CD4-positive, alpha-beta T cell treated with Interferon gamma for 1 hour (primary cell): ENCODE data around the gene PSMD14.

ENCODE experiments used
- DNase-seq: peaks from one replicate; pipeline ENCODE4 v3.0.0-alpha.2; 2020

PSMD14 gene

DNA sequence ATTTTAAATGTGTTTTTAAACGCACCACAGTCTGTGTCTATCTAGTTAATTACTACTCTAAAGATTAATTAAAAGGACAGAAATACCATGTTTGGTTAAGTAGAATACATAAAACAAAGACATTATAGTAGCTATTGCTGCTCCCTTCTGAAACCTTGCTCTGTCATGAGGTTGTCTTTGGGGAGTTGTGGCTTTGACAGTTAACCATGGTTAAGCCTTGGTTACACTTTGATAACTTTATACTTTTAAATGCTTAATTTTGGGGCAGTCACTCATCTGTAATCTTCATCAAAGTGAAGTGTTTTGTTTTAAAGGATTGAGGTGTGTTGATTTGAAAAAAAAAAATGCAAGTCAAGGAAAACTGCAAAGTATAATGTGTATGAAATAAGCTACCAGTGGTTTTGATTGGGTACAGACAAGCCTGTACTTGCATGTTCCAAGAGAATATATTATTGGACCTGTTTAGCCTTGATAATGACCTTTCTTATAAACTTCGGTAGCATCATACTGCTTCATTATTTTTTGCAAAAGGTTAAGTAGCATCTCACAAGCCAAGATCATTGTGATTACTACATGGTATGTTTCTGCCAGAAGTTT is 78.1 kb downstream of the PSMD14 start:
- no peak for DNase-seq

DNA sequence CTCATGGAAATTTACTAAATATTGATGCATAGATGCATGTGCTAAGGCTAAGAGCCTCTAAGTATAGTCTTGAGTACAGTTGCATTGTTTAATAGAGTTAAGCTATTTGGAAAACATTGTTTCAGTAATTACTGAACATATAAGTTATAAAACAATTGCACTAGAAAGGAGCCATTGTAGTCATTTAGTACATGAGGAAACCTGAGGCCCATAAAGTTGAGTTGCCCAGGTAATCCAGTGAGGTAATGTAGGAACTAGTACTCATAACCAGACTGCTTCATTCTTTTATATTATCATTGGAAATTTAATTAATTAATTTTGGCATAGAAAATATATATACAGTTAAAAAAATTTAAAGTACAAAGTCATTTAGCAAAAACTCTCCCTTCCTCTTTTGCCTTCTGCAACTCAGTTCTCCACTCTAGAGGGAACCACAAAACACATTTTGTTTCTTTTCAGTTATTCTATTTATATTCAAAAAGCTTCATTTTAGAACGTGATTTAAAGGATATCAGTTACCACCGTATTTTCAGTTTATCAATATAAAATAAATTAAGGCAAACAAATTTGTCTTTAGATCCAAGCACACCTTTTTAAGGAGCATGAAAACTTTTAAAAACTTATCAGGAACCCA is 80.0 kb downstream of the PSMD14 start:
- no peak for DNase-seq

DNA sequence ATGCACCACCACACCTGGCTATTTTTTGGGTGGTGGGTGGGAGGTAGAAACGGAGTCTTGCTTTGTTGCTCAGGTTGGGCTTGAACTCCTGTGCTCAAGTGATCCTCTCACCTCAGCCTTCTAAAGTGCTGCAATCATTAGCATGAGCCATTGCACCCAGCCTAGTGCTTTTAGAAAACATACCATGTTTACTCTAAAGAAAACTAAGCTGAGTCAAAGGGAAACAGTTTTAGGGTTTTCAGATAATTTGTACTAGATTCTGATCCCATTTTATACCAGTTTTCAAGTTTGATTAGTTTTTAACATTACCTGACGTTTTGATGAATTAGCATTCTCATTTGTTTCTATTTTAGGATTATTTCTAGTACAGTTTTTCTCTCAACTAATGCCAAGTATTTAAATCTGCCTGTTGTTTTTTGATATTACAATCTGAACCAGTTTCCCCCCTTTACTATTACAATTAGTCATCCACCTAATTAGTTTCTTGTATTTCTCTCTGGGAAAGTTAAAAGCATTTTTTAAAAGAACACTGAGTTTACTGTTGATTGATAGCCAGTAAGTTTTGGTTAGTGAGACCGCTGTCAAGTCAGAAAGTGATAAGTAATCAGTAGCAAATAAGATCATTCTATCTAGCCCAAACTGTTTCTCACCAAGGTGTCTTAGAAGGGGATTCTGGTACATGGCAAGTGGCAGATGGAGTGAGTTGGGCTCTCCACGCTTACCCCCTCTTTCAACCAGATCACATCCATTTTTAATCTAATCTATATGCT is 83.7 kb downstream of the PSMD14 start:
- no peak for DNase-seq

DNA sequence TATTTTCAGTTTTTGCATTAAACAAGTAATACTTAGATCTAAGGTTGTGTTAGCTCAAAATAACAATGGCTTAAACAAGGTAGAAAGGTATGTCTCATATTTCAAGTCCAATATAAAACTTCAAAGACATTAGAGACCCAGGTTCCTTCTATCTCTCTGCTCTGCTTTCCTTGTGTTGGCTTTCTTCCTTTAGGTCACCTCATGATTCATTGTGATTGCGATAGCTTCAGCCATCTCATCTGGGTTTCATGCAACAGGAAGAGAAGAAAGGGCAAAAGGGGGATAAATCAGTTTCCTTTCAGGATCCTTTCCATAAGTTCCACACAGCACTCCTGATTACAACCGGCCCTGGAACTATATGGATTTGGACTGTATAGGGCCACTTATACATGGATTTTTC is 91.9 kb downstream of the PSMD14 start:
- DNase-seq, result no peak

DNA sequence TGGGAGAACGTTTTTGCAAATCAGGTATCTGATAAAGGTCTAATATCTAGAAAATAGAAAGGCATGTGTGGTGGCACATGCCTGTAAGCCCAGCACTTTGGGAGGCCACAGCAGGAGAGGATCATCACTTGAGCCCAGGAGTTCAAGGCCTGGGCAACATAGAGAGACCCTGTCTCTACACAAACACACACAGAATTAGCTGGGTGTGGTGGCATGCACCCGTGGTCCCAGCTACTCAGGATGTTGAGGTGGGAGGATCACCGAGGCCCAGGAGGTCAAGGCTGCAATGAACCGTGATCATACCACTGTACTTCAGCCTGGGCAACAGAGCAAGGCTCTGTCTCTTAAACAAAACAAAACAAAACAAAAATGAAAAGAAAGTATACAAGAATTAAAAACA is 94.1 kb downstream of the PSMD14 start:
- no peak for DNase-seq

DNA sequence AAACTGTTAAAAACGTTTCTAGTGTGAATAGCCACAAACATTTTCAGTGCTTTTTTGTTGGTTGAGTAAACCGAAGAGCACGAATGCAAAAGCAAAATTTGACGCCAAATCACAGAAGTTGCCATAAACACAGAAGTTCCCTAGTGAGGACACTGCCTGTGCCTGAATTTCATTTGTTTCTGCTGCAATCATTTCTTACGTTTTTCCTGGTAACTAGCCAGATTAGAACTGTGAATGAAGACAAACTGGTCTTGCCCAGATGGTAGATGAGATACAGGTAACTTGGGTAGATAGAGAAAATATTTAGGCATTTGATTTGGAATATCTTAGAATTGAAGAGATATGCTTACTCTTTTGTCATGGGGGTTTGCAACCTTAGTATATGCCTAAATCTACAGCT is 98.1 kb downstream of the PSMD14 start:
- DNase-seq, result no peak

DNA sequence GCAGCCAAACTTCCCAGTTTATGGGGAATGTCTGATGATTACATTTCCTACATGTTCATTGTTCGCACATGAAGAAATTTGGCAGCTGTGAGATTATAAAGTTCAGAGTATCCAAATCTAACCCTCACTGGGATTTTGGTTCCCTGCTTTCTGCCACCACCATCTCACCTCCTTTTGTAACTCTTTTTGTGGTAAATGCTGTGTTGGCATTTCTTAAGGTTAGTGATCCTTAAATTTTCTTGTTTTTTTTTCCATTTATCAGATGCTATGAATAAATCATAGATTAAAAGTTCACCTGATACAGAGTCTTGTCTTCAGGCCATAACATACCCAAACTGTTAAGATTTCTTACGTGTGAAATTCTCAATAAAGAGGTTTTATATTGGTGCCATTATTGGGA is 99.4 kb downstream of the PSMD14 start:
- no peak for DNase-seq

DNA sequence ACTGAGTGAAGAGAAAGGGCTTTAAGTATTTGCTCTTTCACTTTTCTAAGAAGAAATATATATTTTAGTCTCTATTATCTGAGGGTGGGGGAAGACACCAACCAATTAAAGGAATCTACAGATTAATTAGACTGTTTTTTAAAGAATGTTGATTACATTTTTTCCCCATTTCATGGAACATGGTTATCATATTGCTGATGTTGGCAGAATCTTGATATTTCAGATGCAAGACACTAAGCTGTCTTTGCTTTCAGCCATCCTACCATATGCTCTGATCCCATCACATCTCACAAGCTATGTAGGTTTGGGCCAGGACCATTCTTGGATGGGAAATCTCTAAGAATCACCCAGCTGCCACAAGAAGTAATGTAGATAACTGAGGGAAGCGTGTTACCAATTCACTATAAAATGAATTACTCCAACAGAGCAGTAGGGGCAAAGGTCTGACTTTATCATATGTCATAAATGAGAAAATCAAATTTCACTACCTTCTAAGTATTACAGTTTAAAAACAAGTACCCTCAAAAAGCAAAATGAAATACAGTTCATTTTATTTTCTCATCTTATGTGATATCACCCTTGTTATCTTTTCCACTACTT is 101.2 kb downstream of the PSMD14 start:
- no peak for DNase-seq

DNA sequence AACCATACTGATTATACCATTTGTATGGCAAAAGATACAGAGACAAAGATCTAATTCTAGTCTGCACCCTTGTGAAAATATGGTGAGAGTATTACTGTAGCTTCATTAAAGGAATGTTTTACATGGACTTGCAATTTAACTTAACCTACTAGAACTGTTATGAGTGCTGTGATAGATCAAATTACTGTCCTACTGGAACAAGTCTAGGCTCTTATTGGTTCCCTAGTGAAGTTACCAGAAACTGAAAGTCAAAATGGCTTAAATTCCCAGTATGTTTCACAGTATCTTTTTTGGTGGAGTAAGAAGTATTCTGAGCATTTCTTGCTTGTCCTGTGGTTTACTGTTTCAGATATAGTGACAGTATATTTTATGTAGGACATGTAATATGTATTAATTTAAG is 104.1 kb downstream of the PSMD14 start:
- DNase-seq, result no peak

DNA sequence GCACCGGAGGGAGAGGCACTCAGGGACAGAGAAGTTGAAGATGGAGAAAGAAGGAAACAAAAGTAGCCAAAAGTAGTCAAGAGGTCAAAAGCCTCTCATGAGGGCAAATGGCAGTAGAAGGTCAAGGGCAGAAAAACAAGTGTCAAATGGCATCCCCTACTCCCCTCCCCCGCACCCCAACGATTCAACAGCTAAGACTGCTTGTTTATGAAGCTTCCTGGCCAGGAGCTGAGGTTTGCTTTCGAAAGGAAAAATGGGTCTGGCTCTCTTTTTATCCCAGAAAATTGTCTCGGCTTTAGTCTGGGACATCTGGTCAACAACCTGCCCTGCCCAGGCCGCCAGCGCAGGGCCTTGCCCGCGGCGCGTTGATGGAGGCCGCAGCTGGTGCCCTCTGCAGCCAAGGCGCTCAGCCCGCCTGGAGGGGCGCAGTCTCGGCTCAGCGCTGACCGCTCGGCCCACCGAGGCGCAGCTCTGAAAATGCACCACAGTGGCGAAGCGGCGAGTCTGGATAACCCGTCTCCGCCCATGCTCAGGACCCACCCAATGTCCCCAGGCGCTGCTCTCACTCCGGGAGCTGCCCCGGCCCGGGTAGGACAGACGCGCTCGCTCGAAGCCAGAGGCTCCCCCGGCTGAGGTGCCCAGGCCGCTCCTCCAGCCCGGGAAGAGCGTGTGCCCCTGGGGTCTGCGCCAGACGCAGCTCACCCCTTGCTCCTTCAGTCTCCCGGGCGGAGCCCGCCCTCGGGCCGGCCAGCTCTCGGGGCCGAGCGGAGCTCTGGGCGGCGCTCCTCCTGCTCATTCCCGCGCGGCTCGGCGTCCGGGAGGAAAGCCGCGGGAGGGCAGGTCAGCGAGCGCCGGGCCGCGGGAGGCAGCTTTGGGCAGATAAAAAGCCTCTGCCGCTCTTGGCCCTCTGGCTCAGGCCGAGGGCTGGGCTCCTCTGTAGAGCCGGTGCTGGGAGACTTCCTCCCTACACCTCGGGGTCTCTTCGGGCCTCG is 106.1 kb downstream of the PSMD14 start:
- no peak for DNase-seq

DNA sequence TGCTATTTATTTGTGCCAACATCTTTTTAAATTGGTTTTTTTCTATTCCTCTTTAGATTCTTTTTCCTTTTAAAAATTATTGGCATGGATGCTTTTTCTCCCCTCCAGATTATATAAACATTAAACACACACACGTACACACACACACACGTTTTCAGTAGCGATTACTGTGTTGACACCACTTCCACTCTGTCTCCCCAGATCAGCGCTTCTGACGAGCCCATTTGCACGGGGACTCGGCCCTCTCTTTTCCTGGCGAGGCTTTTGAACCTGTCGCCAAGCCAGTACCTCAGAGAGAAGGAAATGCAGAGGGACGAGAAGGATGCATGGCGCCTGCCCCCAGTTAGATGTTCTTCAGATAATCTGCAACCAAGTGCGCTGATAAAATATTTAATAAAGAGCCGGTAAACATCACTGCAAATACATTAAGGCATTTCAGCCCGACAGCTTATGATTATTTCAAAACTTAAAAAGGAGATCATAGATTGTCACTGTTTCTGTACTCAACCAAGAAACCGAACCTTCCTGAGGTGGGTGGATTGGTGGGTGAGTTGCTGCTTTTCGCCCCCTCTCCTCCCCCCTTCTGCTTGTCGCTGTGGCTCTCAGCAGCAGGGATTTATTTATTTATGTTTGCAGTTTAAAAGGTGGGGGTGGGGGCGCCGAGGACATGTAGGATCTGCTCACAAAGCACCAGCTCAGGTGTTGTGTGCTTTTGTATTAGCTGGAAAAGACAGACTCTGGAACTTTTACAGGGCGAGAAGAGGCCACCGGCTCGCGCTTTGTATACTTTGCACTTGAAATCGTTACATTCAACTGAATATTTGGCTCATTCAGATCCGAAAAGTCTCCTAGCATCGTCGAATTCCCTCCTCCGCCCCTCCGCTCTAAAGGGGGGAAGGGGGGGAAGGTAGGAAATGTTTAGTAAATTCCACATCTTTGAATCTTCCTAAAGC is 107.1 kb downstream of the PSMD14 start:
- DNase-seq, result no peak

DNA sequence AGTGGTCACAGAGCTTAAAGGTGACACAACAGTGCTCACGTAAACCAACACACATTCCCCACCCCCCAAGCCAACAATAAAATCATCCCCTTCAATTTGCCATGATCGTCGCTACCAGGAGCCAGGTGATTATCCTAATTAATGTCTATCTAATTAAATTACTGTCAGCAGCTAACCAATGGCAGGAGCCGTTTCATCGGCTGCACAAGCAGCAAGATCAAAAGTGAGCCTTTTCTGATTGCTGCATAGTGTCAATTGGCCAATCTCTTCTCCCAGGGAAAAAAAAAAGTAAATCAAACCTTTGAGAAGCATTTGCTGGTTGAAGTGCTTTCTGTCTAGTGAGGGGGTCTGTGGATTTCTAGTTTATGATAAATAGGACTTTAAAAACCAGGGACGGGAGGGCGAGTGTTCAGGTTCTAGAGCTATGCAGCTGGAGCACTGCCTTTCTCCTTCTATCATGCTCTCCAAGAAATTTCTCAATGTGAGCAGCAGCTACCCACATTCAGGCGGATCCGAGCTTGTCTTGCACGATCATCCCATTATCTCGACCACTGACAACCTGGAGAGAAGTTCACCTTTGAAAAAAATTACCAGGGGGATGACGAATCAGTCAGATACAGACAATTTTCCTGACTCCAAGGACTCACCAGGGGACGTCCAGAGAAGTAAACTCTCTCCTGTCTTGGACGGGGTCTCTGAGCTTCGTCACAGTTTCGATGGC is 107.9 kb downstream of the PSMD14 start, which contains the start of gene TBR1:
Gene TBR1, plus strand, starts transcription at position 311 of the 721 bp plus-strand sequence. Its CDS starts 114 bp downstream, at position 425.
- DNase-seq, result no peak

DNA sequence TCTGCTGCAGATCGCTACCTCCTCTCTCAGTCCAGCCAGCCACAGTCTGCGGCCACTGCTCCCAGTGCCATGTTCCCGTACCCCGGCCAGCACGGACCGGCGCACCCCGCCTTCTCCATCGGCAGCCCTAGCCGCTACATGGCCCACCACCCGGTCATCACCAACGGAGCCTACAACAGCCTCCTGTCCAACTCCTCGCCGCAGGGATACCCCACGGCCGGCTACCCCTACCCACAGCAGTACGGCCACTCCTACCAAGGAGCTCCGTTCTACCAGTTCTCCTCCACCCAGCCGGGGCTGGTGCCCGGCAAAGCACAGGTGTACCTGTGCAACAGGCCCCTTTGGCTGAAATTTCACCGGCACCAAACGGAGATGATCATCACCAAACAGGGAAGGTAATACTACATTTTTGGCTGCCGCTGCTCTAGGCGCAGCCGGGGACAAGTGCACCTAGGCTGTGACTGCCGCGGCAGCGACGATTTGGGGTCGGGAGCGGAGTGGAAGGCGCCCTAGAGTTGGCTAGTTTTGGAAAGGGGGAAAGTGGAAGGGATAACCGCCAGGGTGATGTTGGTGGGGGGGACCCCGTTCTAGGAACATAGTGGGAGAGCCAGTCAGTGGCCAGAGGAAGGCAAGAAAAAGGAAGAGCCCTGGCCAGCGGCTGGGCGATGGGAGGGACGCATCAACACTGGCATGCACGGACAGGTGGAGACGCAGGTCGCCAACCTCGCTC is 108.6 kb downstream of the PSMD14 start:
- DNase-seq, result no peak

DNA sequence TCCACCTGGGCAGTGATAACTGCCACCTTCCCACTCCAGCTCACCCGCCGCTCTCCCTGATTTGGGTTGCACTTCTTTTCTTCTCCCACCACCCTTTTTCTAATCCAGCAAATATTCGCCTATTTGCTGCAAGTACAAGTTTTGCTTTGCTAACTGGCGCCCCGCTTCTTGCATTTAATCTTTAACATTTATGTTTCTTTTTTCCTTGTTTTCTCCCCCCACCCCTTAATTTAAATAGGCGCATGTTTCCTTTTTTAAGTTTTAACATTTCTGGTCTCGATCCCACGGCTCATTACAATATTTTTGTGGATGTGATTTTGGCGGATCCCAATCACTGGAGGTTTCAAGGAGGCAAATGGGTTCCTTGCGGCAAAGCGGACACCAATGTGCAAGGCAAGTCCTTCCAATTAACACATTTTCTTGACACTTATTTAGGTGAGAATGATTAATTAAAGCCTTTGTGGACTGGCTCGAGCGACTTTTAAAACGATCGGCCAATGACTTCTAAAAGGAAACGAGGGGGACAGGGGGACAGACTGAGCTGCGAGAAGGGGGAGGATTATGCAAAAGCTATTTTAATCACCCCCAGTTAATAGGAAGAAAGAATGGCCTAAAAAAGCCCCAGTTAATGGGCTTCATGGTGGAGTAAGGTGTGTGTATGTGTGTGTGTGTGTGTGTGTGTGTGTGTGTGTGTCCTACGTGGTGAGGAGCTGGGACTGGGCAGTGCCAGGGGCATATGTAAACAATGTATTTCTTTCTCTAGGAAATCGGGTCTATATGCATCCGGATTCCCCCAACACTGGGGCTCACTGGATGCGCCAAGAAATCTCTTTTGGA is 109.4 kb downstream of the PSMD14 start:
- DNase-seq, result no peak

DNA sequence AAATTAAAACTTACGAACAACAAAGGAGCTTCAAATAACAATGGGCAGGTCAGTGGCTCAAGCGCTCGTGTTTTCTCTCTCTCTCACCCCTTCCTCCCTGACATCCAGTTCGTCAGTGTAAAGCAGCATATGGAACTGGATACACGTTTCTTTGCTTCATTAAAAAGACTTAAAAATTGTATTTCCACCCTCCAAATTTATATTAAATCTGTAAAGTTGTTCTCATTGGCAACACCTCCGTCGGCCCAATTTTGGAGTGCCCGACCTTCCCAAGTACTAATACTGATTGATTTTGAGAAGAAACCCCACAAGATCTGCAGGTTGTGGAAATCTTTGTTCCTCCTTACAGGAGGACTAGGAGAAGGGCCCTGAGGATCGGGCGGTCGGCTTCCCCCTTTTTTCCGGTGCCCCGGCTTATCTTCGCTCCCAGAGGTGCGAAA is 110.1 kb downstream of the PSMD14 start:
- DNase-seq, result no peak

DNA sequence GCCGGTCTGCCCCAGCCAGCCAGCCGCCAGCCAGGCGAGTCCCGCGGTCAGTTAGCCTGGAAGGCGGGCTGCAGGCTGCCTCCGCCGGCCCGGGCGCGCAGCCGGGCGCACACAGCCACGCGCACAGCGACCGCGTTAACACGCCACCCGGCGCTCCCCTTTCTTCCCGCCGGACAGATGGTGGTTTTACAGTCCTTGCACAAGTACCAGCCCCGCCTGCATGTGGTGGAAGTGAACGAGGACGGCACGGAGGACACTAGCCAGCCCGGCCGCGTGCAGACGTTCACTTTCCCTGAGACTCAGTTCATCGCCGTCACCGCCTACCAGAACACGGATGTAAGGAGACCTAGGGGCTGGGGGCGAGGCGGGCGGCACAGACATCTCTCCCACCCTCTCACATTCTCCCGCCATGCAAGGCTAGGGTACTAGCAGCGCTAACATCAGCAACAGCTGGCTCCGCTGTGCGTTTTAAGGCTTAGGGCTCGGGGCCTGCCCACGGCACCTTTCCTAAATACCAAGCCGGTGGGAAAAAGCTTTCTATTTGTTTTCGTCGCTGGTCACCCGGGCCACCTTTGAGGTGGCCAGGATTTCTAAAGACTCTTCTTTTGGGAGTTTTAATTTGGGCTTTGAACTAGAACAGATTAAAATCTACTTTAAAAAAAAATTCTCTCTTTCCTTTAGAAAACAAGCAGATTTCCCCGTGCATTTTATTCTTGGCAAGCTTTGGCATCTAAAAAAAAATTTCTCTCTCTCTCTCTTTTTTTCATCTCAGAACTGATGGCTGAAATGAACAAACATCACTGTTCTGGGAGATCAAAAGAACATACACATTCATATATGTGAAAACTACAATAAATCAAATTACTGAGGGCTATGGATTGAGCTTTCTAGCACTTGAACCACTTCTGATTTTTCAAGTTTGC is 110.8 kb downstream of the PSMD14 start:
- DNase-seq, result no peak

DNA sequence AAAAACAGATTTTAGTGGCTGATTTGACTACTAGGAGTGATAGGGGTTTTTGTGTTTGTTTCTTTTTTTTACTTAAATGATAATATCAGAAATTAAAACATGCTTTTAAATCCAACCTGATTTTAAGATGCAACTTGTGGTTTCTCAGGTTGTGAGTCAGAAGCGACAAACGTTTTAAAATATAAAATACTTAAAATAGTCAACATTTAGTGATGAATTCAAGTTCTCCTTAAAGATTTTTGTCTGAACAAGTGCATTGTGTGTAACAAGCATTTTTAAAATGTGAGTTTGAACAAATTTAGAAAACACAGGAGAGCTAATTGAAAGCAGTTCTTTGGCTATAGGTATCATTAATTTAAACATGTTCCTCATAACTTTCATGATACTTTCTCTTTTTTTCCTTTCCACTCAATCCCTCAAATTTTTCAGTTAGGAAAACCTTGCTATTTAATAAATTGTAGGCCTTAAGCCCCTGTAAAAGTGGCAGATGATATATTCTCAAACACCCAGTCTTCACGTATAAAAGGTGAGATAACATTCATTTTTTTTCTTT is 111.5 kb downstream of the PSMD14 start:
- DNase-seq, result no peak
